ENCODE data around the gene LIMS4. TPM values are rescaled to one million over a fixed set of nuclear protein-coding genes. Genes with fewer than 3 reads are reported as not detected.
"Not testable (repeated sequence)": the region's sequence is repeated elsewhere in the genome, so short reads cannot be mapped to it uniquely, and the experiment has no call there.

The LIMS4 gene
- total RNA-seq (under 1 TPM; 0.79 to 0.91 TPM), polyA plus RNA-seq (2.1 TPM)

- H3K4me3 ChIP-seq (ENCODE audit: low read length); H3K27me3 Mint-ChIP-seq; H3K27ac Mint-ChIP-seq; H3K4me1 Mint-ChIP-seq; H3K36me3 ChIP-seq (ENCODE audit: insufficient read depth, low read length); H3K27ac ChIP-seq (ENCODE audit: low read depth, low read length); CTCF ChIA-PET; H3K36me3 Mint-ChIP-seq; H3K27me3 ChIP-seq (ENCODE audit: insufficient read depth, low read length, poor library complexity, severe bottlenecking); H3K4me3 Mint-ChIP-seq; DNase-seq; H3K9me3 ChIP-seq (ENCODE audit: low read length); H3K9me3 Mint-ChIP-seq; POLR2A ChIA-PET; H3K4me1 ChIP-seq (ENCODE audit: insufficient read depth, low read length): not testable (repeated sequence)
Observed at GRCh38 chr2:110472171-110473058, at the start of gene LIMS4. Gene LIMS4, minus strand, starts transcription at chr2:110472816. Its CDS starts 38 bp downstream, at chr2:110472778.

- H3K27me3 ChIP-seq (ENCODE audit: insufficient read depth, low read length, poor library complexity, severe bottlenecking); H3K4me1 ChIP-seq (ENCODE audit: insufficient read depth, low read length); DNase-seq; CTCF ChIA-PET; POLR2A ChIA-PET; H3K36me3 Mint-ChIP-seq; H3K27ac ChIP-seq (ENCODE audit: low read depth, low read length); H3K9me3 ChIP-seq (ENCODE audit: low read length); H3K36me3 ChIP-seq (ENCODE audit: insufficient read depth, low read length); H3K27ac Mint-ChIP-seq; H3K4me3 Mint-ChIP-seq; H3K9me3 Mint-ChIP-seq; H3K4me1 Mint-ChIP-seq; H3K27me3 Mint-ChIP-seq; H3K4me3 ChIP-seq (ENCODE audit: low read length): not testable (repeated sequence)
Observed at GRCh38 chr2:110499755-110500377, 27.2 kb upstream of the LIMS4 start.

GRCh38 chr2:110496027-110496426 lies 23.4 kb upstream of the LIMS4 start:
- H3K27ac Mint-ChIP-seq; POLR2A ChIA-PET; H3K27ac ChIP-seq (ENCODE audit: low read depth, low read length); H3K4me3 Mint-ChIP-seq; H3K36me3 ChIP-seq (ENCODE audit: insufficient read depth, low read length); H3K4me1 ChIP-seq (ENCODE audit: insufficient read depth, low read length); H3K9me3 Mint-ChIP-seq; CTCF ChIA-PET; H3K36me3 Mint-ChIP-seq; H3K9me3 ChIP-seq (ENCODE audit: low read length); H3K27me3 Mint-ChIP-seq; H3K4me3 ChIP-seq (ENCODE audit: low read length); H3K27me3 ChIP-seq (ENCODE audit: insufficient read depth, low read length, poor library complexity, severe bottlenecking); DNase-seq; H3K4me1 Mint-ChIP-seq: not testable (repeated sequence)

- H3K27me3 ChIP-seq (ENCODE audit: insufficient read depth, low read length, poor library complexity, severe bottlenecking); H3K4me3 Mint-ChIP-seq; H3K9me3 ChIP-seq (ENCODE audit: low read length); H3K4me3 ChIP-seq (ENCODE audit: low read length); H3K36me3 Mint-ChIP-seq; H3K27me3 Mint-ChIP-seq; H3K27ac ChIP-seq (ENCODE audit: low read depth, low read length); CTCF ChIA-PET; POLR2A ChIA-PET; H3K27ac Mint-ChIP-seq; H3K4me1 Mint-ChIP-seq; DNase-seq; H3K4me1 ChIP-seq (ENCODE audit: insufficient read depth, low read length); H3K36me3 ChIP-seq (ENCODE audit: insufficient read depth, low read length); H3K9me3 Mint-ChIP-seq: not testable (repeated sequence)
Observed at GRCh38 chr2:110494488-110494887, 21.9 kb upstream of the LIMS4 start.

GRCh38 chr2:110488991-110489390 lies 16.4 kb upstream of the LIMS4 start:
- H3K27me3 Mint-ChIP-seq; H3K9me3 Mint-ChIP-seq; POLR2A ChIA-PET; H3K4me1 ChIP-seq (ENCODE audit: insufficient read depth, low read length); H3K36me3 ChIP-seq (ENCODE audit: insufficient read depth, low read length); H3K36me3 Mint-ChIP-seq; H3K4me1 Mint-ChIP-seq; CTCF ChIA-PET; H3K4me3 Mint-ChIP-seq; H3K27ac ChIP-seq (ENCODE audit: low read depth, low read length); H3K9me3 ChIP-seq (ENCODE audit: low read length); H3K27ac Mint-ChIP-seq; H3K4me3 ChIP-seq (ENCODE audit: low read length); H3K27me3 ChIP-seq (ENCODE audit: insufficient read depth, low read length, poor library complexity, severe bottlenecking); DNase-seq: not testable (repeated sequence)

GRCh38 chr2:110482697-110483096 lies 10.1 kb upstream of the LIMS4 start:
- H3K27me3 ChIP-seq (ENCODE audit: insufficient read depth, low read length, poor library complexity, severe bottlenecking); H3K9me3 Mint-ChIP-seq; CTCF ChIA-PET; H3K9me3 ChIP-seq (ENCODE audit: low read length); H3K4me3 Mint-ChIP-seq; H3K4me1 ChIP-seq (ENCODE audit: insufficient read depth, low read length); H3K4me3 ChIP-seq (ENCODE audit: low read length); H3K36me3 Mint-ChIP-seq; H3K36me3 ChIP-seq (ENCODE audit: insufficient read depth, low read length); H3K27ac ChIP-seq (ENCODE audit: low read depth, low read length); H3K27me3 Mint-ChIP-seq; POLR2A ChIA-PET; DNase-seq; H3K4me1 Mint-ChIP-seq; H3K27ac Mint-ChIP-seq: not testable (repeated sequence)

GRCh38 chr2:110481200-110481599 lies 8.6 kb upstream of the LIMS4 start:
- H3K27me3 Mint-ChIP-seq; H3K27ac ChIP-seq (ENCODE audit: low read depth, low read length); H3K4me1 Mint-ChIP-seq; H3K9me3 ChIP-seq (ENCODE audit: low read length); POLR2A ChIA-PET; H3K9me3 Mint-ChIP-seq; H3K4me1 ChIP-seq (ENCODE audit: insufficient read depth, low read length); H3K36me3 ChIP-seq (ENCODE audit: insufficient read depth, low read length); H3K4me3 ChIP-seq (ENCODE audit: low read length); H3K27ac Mint-ChIP-seq; H3K36me3 Mint-ChIP-seq; H3K4me3 Mint-ChIP-seq; CTCF ChIA-PET; DNase-seq; H3K27me3 ChIP-seq (ENCODE audit: insufficient read depth, low read length, poor library complexity, severe bottlenecking): not testable (repeated sequence)

GRCh38 chr2:110480084-110480483 lies 7.5 kb upstream of the LIMS4 start:
- CTCF ChIA-PET; H3K4me3 Mint-ChIP-seq; H3K36me3 Mint-ChIP-seq; POLR2A ChIA-PET; H3K27ac Mint-ChIP-seq; DNase-seq; H3K27me3 Mint-ChIP-seq; H3K27ac ChIP-seq (ENCODE audit: low read depth, low read length); H3K4me1 ChIP-seq (ENCODE audit: insufficient read depth, low read length); H3K4me1 Mint-ChIP-seq; H3K4me3 ChIP-seq (ENCODE audit: low read length); H3K36me3 ChIP-seq (ENCODE audit: insufficient read depth, low read length); H3K27me3 ChIP-seq (ENCODE audit: insufficient read depth, low read length, poor library complexity, severe bottlenecking); H3K9me3 ChIP-seq (ENCODE audit: low read length); H3K9me3 Mint-ChIP-seq: not testable (repeated sequence)

Measured in CD8-positive, alpha-beta memory T cell (primary cell).